NCI-H2107 treated with DMSO at 0.1 percent for 48 hours (cell line): ENCODE measurements around the gene FRMD8.

Experiments used
- DNase-seq: peaks from one replicate; lab custom pipeline; 2025; ENCODE audit not compliant: unreplicated experiment; lab: John Stamatoyannopoulos, UW

FRMD8 gene, protein sequence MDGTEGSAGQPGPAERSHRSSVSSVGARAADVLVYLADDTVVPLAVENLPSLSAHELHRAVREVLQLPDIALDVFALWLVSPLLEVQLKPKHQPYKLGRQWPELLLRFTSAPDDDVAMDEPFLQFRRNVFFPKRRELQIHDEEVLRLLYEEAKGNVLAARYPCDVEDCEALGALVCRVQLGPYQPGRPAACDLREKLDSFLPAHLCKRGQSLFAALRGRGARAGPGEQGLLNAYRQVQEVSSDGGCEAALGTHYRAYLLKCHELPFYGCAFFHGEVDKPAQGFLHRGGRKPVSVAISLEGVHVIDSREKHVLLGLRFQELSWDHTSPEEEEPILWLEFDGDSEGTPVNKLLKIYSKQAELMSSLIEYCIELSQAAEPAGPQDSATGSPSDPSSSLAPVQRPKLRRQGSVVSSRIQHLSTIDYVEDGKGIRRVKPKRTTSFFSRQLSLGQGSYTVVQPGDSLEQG

GRCh38 chr11:65386307-65387140, at the start of gene FRMD8:
FRMD8 (plus strand) TSS chr11:65386637; CDS start chr11:65387037, 400 bp downstream.
- DNase-seq = peak; percentile 41

- DNase-seq = no peak
These were observed 47.8 kb upstream of the FRMD8 start for GRCh38 chr11:65338676-65339075.

DNA sequence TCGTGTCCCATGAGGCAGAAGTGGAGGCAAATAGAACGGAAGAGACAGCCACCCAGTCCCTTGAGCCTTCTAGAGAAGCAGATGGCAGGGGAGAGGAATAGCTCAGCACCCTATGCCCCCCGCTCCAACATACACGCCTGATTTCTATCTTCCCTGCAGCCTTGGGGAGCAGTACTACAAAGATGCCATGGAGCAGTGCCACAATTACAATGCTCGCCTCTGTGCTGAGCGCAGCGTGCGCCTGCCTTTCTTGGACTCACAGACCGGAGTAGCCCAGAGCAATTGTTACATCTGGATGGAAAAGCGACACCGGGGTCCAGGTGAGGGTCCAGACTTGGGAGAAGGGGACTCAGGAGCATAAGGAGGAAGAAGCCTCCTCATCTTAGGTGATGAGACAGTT, 46.2 kb upstream of the FRMD8 start:
- no peak for DNase-seq

- DNase-seq = no peak
These were observed 44.6 kb upstream of the FRMD8 start for GRCh38 chr11:65341856-65342255.

DNA sequence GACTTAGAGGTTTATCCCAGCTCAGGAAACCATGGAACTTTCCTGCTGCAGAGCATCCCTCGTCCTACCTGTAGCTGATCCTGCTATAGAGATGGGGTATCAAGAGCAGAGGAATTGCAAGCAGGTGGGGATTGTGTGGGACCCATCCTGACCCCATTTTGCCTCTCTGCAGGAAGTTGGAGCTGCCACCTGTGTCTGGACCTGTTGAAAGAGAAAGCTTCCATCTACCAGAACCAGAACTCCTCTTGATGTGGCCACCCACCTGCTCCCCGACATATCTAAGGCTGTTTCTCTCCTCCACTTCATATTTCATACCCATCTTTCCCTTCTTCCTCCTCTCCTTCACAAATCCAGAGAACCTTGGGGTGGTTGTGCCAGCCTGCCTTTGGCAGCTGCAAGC, 34.9 kb upstream of the FRMD8 start:
- DNase-seq = no peak

DNA sequence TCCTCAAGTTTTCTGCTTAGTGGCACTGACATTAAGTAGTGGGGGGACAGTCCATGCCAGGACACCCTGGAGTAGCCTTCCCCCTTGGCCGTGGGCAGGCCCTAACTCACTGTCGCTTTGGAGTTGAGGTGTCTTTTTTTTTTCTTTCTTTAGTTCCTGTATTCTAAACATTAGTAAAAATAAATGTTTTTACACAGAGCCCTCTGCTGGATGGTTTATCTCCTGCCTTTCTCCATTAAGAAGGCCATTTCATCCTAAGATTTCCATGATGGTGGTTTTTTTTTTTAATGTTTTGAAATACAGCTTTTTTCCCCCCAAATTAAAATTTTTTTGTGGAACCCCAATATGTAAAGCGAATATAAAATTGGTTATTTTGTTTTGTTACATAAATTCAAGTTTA, 33.7 kb upstream of the FRMD8 start:
- DNase-seq = no peak

GRCh38 chr11:65353376-65353775, 33.1 kb upstream of the FRMD8 start:
- no peak for DNase-seq

- peak; percentile 26 for DNase-seq
These were observed 32.6 kb upstream of the FRMD8 start for GRCh38 chr11:65353900-65354264.

DNA sequence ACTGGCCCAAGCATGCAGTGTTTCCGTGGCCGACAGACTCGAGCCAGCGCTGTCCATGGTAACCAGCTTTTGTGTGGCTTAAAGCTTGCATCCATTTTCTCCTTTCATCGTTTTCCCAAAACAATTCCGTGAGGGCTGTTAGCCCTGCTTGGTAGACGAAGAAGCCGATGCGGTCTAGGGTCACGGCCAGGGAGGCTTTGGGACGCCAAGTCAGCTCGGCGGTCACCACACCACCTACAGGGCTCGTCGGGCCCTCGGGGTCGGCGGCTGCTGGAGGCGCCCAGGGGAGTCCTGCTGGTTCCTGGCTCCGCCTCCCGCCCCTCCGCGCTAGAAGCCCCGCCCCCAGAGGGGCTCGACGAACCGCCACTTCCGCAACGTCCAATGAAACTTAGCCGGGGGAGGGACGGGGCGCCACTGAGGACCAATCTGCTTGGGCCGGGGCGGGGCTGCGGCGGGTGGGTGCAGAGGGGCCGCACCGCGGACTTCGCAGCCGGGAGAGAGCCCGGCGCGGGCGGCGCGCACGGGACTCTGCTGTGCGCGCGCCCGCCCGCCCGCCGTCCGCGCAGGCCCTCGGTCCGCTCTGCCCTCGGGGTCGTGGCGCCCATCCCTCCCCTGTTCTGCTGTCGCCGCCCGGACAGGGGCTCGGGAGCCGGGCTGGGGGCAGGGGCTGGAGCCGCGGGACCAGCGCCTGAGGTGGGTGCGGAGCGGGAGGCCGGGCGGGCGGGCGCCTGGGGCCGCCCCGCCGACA, 32.0 kb upstream of the FRMD8 start, which contains the start of gene TIGD3:
TSS of gene TIGD3 (plus strand) at position 487 of the 748 bp plus-strand sequence. CDS start 1,058 bp downstream, outside the sequence.
- DNase-seq = peak; percentile 87

DNA sequence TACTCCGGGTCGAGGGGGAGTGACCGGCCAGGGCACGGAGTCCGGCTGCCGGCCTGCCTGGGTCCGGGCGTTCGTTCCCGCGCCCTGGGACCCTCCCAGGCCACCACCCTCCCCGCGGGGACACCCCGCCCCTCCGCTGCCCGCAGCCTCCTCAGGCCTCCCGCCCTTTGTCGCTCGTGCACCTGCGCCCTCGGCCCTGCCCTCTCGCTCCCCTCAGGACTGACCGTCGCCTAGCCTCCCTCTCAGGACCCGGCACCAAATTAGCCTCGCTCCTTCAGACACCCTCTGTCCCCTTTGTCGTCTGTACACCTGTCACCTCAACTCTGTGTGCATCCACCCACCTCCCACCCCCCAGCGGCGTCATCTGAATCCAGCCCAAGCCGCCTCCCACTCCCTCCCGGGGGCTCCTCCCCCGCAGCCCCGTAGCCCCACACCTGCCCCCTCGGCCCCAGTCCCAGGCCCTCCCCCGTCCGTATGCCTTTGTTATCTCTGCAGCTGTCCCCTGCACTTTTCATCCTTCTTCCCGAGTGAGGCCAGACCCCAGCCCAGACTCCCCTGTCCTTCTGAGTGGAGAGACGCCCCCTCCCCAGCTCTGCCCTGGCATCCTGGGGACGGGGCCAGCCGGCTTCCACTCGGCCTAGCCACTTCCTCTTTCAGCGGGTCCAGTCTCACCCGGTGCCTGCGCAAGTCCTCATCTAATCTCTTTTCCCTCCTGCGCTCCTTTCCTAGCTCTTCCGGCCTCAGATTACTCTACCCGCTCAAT, 31.2 kb upstream of the FRMD8 start:
- DNase-seq = peak; percentile 72

- DNase-seq = no peak
These were observed 30.6 kb upstream of the FRMD8 start for GRCh38 chr11:65355776-65356393.

DNA sequence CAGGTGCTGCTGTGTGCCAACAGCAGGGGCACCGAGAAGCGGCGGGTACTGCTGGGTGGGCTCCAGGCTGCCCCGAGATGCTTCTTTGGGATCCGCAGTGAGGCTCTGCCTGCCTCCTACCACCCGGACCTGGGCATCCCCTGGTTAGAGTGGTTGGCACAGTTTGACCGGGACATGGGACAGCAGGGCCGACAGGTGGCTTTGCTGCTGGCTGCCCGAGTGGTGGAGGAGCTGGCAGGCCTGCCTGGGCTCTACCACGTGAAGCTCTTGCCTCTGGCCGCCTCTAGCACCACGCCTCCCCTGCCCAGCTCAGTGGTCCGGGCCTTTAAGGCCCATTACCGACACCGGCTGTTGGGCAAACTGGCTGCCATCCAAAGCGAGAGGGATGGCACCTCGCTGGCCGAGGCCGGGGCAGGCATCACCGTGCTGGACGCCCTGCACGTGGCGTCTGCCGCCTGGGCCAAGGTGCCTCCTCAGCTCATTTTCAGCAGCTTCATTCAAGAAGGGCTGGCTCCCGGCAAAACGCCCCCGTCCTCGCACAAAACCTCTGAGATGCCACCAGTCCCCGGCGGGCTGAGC, 30.0 kb upstream of the FRMD8 start:
- DNase-seq = no peak

DNA sequence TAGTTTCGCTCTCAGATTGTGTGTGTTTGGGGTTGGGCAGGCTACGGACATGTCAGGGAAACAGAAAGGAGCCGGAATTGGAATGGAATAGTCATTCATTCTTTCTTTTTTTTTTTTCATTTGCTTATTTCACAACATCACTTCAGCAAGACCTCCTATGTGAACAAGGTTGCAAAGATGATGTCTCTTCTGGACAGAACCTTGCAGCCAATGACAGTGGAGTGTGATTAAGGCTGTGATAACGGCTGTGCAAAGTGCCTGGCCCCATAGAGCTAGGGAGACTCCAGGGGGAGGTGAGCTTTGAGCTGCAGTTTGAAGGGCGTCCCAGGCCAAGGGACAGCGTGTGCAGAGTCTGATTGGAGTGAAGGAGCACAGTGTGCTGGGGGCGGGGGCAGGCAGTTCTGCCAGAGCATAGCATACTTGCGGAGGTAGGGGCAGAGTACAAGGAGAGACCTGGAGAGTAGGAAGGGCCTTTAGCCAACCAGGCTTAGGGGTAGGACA, 28.5 kb upstream of the FRMD8 start:
- no peak for DNase-seq

GRCh38 chr11:65362320-65362931, 24.0 kb upstream of the FRMD8 start:
- DNase-seq = no peak

DNA sequence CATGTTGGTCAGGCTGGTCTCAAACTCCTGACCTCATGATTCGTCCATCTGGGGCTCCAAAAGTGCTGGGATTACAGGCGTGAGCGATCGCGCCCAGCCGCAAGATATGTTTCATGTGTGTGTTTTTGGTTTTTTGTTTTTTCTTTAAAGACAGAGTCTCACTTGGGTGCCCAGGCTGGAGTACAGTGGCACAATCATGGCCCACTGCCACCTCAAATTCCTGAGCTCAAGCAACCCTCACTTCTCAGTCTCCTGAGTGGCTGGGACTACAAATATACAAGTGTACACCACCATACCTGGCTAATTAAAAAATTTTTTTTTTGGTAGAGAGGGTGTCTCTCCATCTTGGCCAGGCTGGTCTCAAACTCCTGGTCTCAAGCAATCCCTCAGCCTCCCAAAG, 23.5 kb upstream of the FRMD8 start:
- DNase-seq = no peak

DNA sequence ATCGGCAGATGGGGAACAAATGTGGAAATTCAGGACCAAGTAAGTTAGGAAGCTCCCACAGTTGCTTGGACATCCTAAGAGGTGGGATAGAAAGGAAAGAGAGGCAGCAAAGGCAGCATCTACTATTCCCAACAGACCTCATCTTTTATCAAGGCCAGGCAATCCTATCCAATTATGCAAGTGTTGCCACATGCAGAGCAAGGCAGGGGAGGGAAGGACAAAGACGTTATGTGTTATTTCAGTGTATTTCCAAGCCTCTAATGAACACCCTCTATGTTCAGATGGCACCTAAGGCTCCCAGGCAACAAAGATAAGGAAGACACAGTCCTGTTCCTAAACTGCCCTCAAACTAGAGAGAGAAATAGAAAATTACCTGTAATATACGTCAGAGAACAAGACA, 22.7 kb upstream of the FRMD8 start:
- DNase-seq = peak; percentile 45

GRCh38 chr11:65366340-65366773, 20.1 kb upstream of the FRMD8 start:
- DNase-seq = peak; percentile 89

DNA sequence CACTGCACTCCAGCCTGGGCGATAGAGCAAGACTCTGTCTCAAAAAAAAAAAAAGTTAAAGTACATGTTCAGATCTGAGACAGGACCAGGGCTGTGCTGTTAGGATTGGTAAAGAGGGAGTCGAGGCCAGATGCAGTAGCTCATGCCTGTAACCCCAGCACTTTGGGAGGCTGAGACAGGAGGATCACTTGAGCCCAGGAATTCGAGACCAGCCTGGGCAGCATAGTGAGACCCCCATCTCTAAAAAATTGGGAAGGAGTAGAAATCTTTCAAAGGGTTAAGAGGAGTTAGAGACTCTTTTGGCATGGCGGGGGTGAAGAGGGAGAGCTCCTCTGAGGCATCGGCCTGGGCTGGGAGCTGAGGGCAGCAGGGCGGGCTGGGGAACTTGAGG, 15.8 kb upstream of the FRMD8 start:
- no peak for DNase-seq
